GM23338 (cell line): ENCODE results near the gene UBE3A. TPM values are rescaled to one million over a fixed set of nuclear protein-coding genes. Genes with fewer than 3 reads are reported as not detected.
A peak's percentile ranks its signal among the peaks of the same experiment; 100 is the strongest.

Experiments used
- ATAC-seq: fragments of 200-7000 bp; cut with Tn5 transposase; 3 replicates; pipeline ENCODE4 v1.9.1; 2020
- DNase-seq: peaks from one replicate; pipeline ENCODE4 v3.0.0-alpha.2; 2015; ENCODE audit warnings: low spot score
- H2AFZ ChIP-seq: fragments of 200-600 bp; sonication (generic); 2 replicates; pipeline ENCODE4 v1.8.0; 2016; ENCODE audit warnings: antibody characterized with exemption, mild to moderate bottlenecking, moderate library complexity
- H3F3A ChIP-seq: fragments of 200-600 bp; sonication (generic); replicated peaks from 2 replicates; pipeline ENCODE4 v1.8.0; 2017; ENCODE audit warnings: antibody characterized with exemption, mixed run types, low read depth
- H3K27ac ChIP-seq: fragments of 200-600 bp; sonication (generic); 2 replicates; pipeline ENCODE4 v1.6.1; 2016; ENCODE audit warnings: low read depth
- H3K27me3 ChIP-seq: fragments of 200-600 bp; sonication (generic); 2 replicates; pipeline ENCODE4 v1.8.0; 2016; ENCODE audit warnings: mild to moderate bottlenecking, mixed run types, moderate library complexity; ENCODE audit not compliant: insufficient read depth
- H3K36me3 ChIP-seq: fragments of 200-600 bp; sonication (generic); 2 replicates; pipeline ENCODE4 v1.8.0; 2016; ENCODE audit warnings: mild to moderate bottlenecking; ENCODE audit not compliant: insufficient read depth
- H3K4me1 ChIP-seq: fragments of 200-600 bp; sonication (generic); 2 replicates; pipeline ENCODE4 v1.8.0; 2016; ENCODE audit warnings: mild to moderate bottlenecking, moderate library complexity; ENCODE audit not compliant: insufficient read depth
- H3K4me2 ChIP-seq: fragments of 200-600 bp; sonication (generic); 2 replicates; pipeline ENCODE4 v1.7.1; 2017; ENCODE audit warnings: mixed run types
- H3K4me3 ChIP-seq: fragments of 200-600 bp; sonication (generic); 2 replicates; pipeline ENCODE4 v1.6.1; 2016; ENCODE audit warnings: mixed run types
- H3K79me2 ChIP-seq: fragments of 200-600 bp; sonication (generic); replicated peaks from 2 replicates; pipeline ENCODE4 v1.8.0; 2017; ENCODE audit warnings: mild to moderate bottlenecking; ENCODE audit not compliant: insufficient read depth
- H3K9me2 ChIP-seq: fragments of 200-600 bp; sonication (generic); 2 replicates; pipeline ENCODE4 v1.8.0; 2017; ENCODE audit not compliant: insufficient read depth
- H4K20me1 ChIP-seq: fragments of 200-600 bp; sonication (generic); replicated peaks from 2 replicates; pipeline ENCODE4 v1.8.0; 2017; ENCODE audit warnings: mild to moderate bottlenecking; ENCODE audit not compliant: insufficient read depth
- H3K27ac Mint-ChIP-seq: 2 replicates; pipeline ENCODE4 v1.8.0; 2020; ENCODE audit warnings: inconsistent platforms, mild to moderate bottlenecking, moderate library complexity, mixed read lengths
- H3K27me3 Mint-ChIP-seq: 3 replicates; pipeline ENCODE4 v1.8.0; 2022; ENCODE audit warnings: low read depth, mild to moderate bottlenecking, moderate library complexity, mixed read lengths, inconsistent platforms; ENCODE audit not compliant: insufficient read depth, poor library complexity
- H3K36me3 Mint-ChIP-seq: 3 replicates; pipeline ENCODE4 v1.8.0; 2021; ENCODE audit warnings: low read depth, mild to moderate bottlenecking, inconsistent platforms, moderate library complexity, mixed read lengths
- H3K4me1 Mint-ChIP-seq: 3 replicates; pipeline ENCODE4 v1.8.0; 2020; ENCODE audit warnings: mild to moderate bottlenecking, inconsistent platforms, mixed read lengths
- H3K4me3 Mint-ChIP-seq: 3 replicates; pipeline ENCODE4 v1.8.0; 2021; ENCODE audit warnings: moderate library complexity, mild to moderate bottlenecking, inconsistent platforms, mixed read lengths
- H3K9me3 Mint-ChIP-seq: 3 replicates; pipeline ENCODE4 v1.8.0; 2020; ENCODE audit warnings: moderate library complexity, mild to moderate bottlenecking, inconsistent platforms, mixed read lengths
- CREB1 ChIP-seq: fragments of 250-450 bp; sonication (Bioruptor Pico); IDR thresholded peaks from 2 replicates; pipeline ENCODE4 v1.5.0; 2020; ENCODE audit warnings: low read depth, mild to moderate bottlenecking, moderate library complexity
- EZH2phosphoT487 ChIP-seq: fragments of 200-600 bp; sonication (generic); IDR thresholded peaks from one replicate; pipeline ENCODE4 v1.8.1; 2018; ENCODE audit warnings: antibody characterized with exemption; ENCODE audit not compliant: unreplicated experiment
- NANOG ChIP-seq: IDR thresholded peaks from 2 replicates; pipeline ENCODE4 v1.6.1; 2016; ENCODE audit warnings: antibody characterized with exemption, borderline replicate concordance
- POLR2AphosphoS5 ChIP-seq: IDR thresholded peaks from 2 replicates; pipeline ENCODE4 v1.6.1; 2016; ENCODE audit warnings: antibody characterized with exemption, low read depth
- STAT1 ChIP-seq: IDR thresholded peaks from one replicate; pipeline ENCODE4 v1.6.1; 2016; ENCODE audit warnings: antibody characterized with exemption; ENCODE audit not compliant: unreplicated experiment
- ZNF114 ChIP-seq: fragments of 250-450 bp; sonication (Bioruptor Pico); IDR thresholded peaks from 2 replicates; pipeline ENCODE4 v1.5.0; 2020; ENCODE audit warnings: mild to moderate bottlenecking, moderate library complexity
- polyA plus RNA-seq: library from polyadenylated mRNA; unstranded; fragments of >200 nt; fragmentation: Nextera tagmentation; extraction: Ambion mirVana; gene quantifications from 2 replicates; pipeline ENCODE4 v1.2.1, GENCODE V29; 2016
- total RNA-seq: library from RNA; depleted of rRNA; stranded (reverse); fragments of >200 nt; shearing (Covaris generic); gene quantifications from 2 replicates; pipeline ENCODE4 v1.2.3, GENCODE V29; 2014
- TF ChIP-seq, protein P1 (sequence below): IDR thresholded peaks from 2 replicates; pipeline ENCODE4 v1.6.1; 2016; ENCODE audit warnings: antibody characterized with exemption
- TF ChIP-seq, protein P2 (sequence below), 2 experiments: fragments of 200-600 bp in 1 of 2; sonication (generic) in 1 of 2; conservative IDR thresholded peaks; 2 replicates each; pipeline versions ENCODE4 v1.5.1 to v1.6.1; 2016 to 2017; ENCODE audit warnings: antibody characterized with exemption in 2 of 2, low read depth in 2 of 2, mild to moderate bottlenecking in 2 of 2, moderate library complexity in 1 of 2
- TF ChIP-seq, protein P3 (sequence below): IDR thresholded peaks from one replicate; pipeline ENCODE4 v1.6.1; 2018; ENCODE audit warnings: antibody characterized with exemption; ENCODE audit not compliant: unreplicated experiment

Gene UBE3A
- total and polyA plus RNA-seq, 2 experiments from 2014 or later: 96.1 to 150 TPM

DNA sequence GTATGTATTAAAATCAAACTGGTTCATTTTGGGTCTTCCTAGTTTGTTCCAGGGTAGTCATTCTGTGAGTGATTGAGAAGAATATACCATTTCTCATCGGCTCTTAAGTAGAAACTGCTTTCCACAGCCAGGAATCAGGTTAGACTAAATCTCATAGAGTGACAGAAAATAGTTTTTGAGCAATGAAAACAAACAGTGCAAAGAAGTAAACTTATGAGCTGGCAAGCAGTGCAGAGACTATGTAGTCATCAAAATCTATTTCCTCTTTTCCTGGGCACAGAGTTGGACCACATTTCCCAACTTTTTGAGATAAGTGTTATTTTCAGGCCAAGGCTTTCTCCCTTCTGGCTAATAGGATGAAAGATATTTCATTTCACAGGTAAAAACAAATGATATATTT, 66.5 kb downstream of the UBE3A start (continued):
- TF ChIP-seq, protein P1, sequence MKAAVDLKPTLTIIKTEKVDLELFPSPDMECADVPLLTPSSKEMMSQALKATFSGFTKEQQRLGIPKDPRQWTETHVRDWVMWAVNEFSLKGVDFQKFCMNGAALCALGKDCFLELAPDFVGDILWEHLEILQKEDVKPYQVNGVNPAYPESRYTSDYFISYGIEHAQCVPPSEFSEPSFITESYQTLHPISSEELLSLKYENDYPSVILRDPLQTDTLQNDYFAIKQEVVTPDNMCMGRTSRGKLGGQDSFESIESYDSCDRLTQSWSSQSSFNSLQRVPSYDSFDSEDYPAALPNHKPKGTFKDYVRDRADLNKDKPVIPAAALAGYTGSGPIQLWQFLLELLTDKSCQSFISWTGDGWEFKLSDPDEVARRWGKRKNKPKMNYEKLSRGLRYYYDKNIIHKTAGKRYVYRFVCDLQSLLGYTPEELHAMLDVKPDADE: no peak
- no peak for TF ChIP-seq STAT1

DNA sequence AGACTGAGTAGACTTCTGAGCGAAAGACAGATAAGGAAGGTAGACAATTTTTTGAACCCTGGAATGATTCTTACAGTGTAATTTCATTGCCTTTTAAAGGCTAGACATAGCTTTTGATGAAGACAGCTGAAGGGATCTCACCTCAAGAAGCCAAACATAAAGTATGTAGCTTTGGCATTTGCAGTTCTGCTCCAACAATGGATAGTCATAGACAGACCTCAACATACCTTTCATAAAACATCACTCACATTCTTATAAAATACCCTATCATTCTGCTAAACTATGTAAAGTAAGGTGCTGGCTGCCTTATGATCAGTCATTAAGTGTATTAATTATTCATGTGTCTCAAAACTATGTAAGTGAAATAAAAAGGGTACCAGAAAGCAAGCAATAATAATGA, 70.0 kb downstream of the UBE3A start:
- Histone ChIP-seq H3K79me2 (peaks cover 80% of the 10 kb centered on the region), H3K27me3 (no peaks in the 10 kb centered on the region), H3K36me3 (peaks cover 8% of the 10 kb centered on the region; the same call in 1 of the 2 replicates), H2AFZ (no peak overlapping the region), H3K27ac (no peak overlapping the region), H4K20me1 (no peaks in the 10 kb centered on the region; the same call in 1 of the 2 replicates), H3K4me3 (no peak overlapping the region), H3K4me1 (no peaks in the 10 kb centered on the region), H3K9me2 (no peaks in the 10 kb centered on the region), H3K4me2 (no peak overlapping the region), H3F3A (no peaks in the 10 kb centered on the region)
- TF ChIP-seq NANOG: no peak
- TF ChIP-seq CREB1: no peak
- TF ChIP-seq POLR2AphosphoS5: no peak
- TF ChIP-seq, protein P2, sequence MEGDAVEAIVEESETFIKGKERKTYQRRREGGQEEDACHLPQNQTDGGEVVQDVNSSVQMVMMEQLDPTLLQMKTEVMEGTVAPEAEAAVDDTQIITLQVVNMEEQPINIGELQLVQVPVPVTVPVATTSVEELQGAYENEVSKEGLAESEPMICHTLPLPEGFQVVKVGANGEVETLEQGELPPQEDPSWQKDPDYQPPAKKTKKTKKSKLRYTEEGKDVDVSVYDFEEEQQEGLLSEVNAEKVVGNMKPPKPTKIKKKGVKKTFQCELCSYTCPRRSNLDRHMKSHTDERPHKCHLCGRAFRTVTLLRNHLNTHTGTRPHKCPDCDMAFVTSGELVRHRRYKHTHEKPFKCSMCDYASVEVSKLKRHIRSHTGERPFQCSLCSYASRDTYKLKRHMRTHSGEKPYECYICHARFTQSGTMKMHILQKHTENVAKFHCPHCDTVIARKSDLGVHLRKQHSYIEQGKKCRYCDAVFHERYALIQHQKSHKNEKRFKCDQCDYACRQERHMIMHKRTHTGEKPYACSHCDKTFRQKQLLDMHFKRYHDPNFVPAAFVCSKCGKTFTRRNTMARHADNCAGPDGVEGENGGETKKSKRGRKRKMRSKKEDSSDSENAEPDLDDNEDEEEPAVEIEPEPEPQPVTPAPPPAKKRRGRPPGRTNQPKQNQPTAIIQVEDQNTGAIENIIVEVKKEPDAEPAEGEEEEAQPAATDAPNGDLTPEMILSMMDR (conservative IDR thresholded peaks at IDR 0.05; ENCODE audit: low read depth in 2 of 2): no peak
- no peak for TF ChIP-seq EZH2phosphoT487
- TF ChIP-seq, protein P3, sequence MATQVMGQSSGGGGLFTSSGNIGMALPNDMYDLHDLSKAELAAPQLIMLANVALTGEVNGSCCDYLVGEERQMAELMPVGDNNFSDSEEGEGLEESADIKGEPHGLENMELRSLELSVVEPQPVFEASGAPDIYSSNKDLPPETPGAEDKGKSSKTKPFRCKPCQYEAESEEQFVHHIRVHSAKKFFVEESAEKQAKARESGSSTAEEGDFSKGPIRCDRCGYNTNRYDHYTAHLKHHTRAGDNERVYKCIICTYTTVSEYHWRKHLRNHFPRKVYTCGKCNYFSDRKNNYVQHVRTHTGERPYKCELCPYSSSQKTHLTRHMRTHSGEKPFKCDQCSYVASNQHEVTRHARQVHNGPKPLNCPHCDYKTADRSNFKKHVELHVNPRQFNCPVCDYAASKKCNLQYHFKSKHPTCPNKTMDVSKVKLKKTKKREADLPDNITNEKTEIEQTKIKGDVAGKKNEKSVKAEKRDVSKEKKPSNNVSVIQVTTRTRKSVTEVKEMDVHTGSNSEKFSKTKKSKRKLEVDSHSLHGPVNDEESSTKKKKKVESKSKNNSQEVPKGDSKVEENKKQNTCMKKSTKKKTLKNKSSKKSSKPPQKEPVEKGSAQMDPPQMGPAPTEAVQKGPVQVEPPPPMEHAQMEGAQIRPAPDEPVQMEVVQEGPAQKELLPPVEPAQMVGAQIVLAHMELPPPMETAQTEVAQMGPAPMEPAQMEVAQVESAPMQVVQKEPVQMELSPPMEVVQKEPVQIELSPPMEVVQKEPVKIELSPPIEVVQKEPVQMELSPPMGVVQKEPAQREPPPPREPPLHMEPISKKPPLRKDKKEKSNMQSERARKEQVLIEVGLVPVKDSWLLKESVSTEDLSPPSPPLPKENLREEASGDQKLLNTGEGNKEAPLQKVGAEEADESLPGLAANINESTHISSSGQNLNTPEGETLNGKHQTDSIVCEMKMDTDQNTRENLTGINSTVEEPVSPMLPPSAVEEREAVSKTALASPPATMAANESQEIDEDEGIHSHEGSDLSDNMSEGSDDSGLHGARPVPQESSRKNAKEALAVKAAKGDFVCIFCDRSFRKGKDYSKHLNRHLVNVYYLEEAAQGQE: no peak
- no peak for TF ChIP-seq STAT1
- no peak for TF ChIP-seq ZNF114 (CRISPR knock-in tag)
- Mint-ChIP-seq H3K27me3 (no peaks in the 10 kb centered on the region), H3K27ac (0 out of 2 replicates have a peak overlapping the region, but pooled peaks have one; percentile 46), H3K36me3 (peaks cover 53% of the 10 kb centered on the region), H3K4me1 (peaks cover 8% of the 10 kb centered on the region; the same call in 2 of the 3 replicates), H3K9me3 (no peaks in the 10 kb centered on the region), H3K4me3 (no peak overlapping the region)
- DNase-seq (no peak), ATAC-seq (no peak)
